ENCODE results near the gene PSIP1. TPM values are rescaled to one million over a fixed set of nuclear protein-coding genes. Genes with fewer than 3 reads are reported as not detected.

The PSIP1 gene
- total and polyA plus RNA-seq, 3 experiments from 2014 or later: 82.2 to 129 (median 86.3) TPM

GRCh38 chr9:15480028-15480427 lies 30.7 kb downstream of the PSIP1 start:
- ChIA-PET CTCF (no interaction called here), POLR2A (no interaction called here)
- H3K27me3 Mint-ChIP-seq: no peaks in the 10 kb centered on the region
- Histone ChIP-seq H3K4me3 (ENCODE audit: low read length) (no peak overlapping the region), H3K27ac (ENCODE audit: low read depth, low read length) (no peak overlapping the region), H3K36me3 (ENCODE audit: insufficient read depth, low read length) (peaks cover 23% of the 10 kb centered on the region), H3K27me3 (ENCODE audit: insufficient read depth, low read length, poor library complexity, severe bottlenecking) (no peaks in the 10 kb centered on the region), H3K4me1 (ENCODE audit: insufficient read depth, low read length) (no peaks in the 10 kb centered on the region), H3K9me3 (ENCODE audit: low read length) (no peaks in the 10 kb centered on the region)
- peaks cover 0 to 60% (median 11%) of the 10 kb centered on the region in 3 donors for H3K36me3 Mint-ChIP-seq
- no peaks in the 10 kb centered on the region for H3K9me3 Mint-ChIP-seq
- DNase-seq: no peak
- H3K4me3 Mint-ChIP-seq: peak overlapping the region in 1 of 7 donors; percentile 11
- H3K4me1 Mint-ChIP-seq: peaks cover 22 to 47% (median 37%) of the 10 kb centered on the region in 3 donors
- H3K27ac Mint-ChIP-seq: peak overlapping the region in 5 of 8 donors; percentile 4 to 82 (median 40)

GRCh38 chr9:15475923-15476536 lies 34.7 kb downstream of the PSIP1 start:
- POLR2A ChIA-PET: no interaction called here

GRCh38 chr9:15469862-15470261 lies 40.9 kb downstream of the PSIP1 start:
- Histone ChIP-seq H3K4me3 (ENCODE audit: low read length) (no peak overlapping the region), H3K9me3 (ENCODE audit: low read length) (no peaks in the 10 kb centered on the region), H3K4me1 (ENCODE audit: insufficient read depth, low read length) (no peaks in the 10 kb centered on the region), H3K36me3 (ENCODE audit: insufficient read depth, low read length) (peaks cover 64% of the 10 kb centered on the region), H3K27ac (ENCODE audit: low read depth, low read length) (no peak overlapping the region), H3K27me3 (ENCODE audit: insufficient read depth, low read length, poor library complexity, severe bottlenecking) (no peaks in the 10 kb centered on the region)
- POLR2A ChIA-PET: no interaction called here
- CTCF ChIA-PET: interaction anchor here (1.0 to 1.4 kb wide), 2 partner anchors 9 to 23 kb away, joined by 3 to 5 read pairs; no protein-coding TSS in a partner anchor
- Mint-ChIP-seq H3K9me3 (no peaks in the 10 kb centered on the region), H3K4me3 (no peak overlapping the region), H3K27ac (peak overlapping the region in 4 of 8 donors; percentile 20 to 78 (median 42)), H3K36me3 (peaks cover 0 to 85% (median 22%) of the 10 kb centered on the region in 3 donors), H3K4me1 (peaks cover 5 to 15% (median 13%) of the 10 kb centered on the region in 3 donors), H3K27me3 (no peaks in the 10 kb centered on the region)
- DNase-seq: no peak

More at GRCh38 chr9:15475923-15476536, 34.7 kb downstream of the PSIP1 start:
- Mint-ChIP-seq H3K4me3 (no peak overlapping the region), H3K27ac (peak overlapping the region in 3 of 8 donors; percentile 9 to 58 (median 26)), H3K36me3 (peaks cover 0 to 66% (median 15%) of the 10 kb centered on the region in 3 donors), H3K27me3 (no peaks in the 10 kb centered on the region), H3K4me1 (peaks cover 10 to 36% (median 26%) of the 10 kb centered on the region in 3 donors), H3K9me3 (no peaks in the 10 kb centered on the region)
- Histone ChIP-seq H3K27me3 (ENCODE audit: insufficient read depth, low read length, poor library complexity, severe bottlenecking) (no peaks in the 10 kb centered on the region), H3K9me3 (ENCODE audit: low read length) (no peaks in the 10 kb centered on the region), H3K4me3 (ENCODE audit: low read length) (no peak overlapping the region), H3K36me3 (ENCODE audit: insufficient read depth, low read length) (peaks cover 40% of the 10 kb centered on the region), H3K4me1 (ENCODE audit: insufficient read depth, low read length) (no peaks in the 10 kb centered on the region), H3K27ac (ENCODE audit: low read depth, low read length) (no peak overlapping the region)
- CTCF ChIA-PET: no interaction called here
- DNase-seq: no peak

- ChIA-PET POLR2A (no interaction called here), CTCF (interaction anchor here (1.0 to 1.4 kb wide), 2 partner anchors 9 to 22 kb away, joined by 3 to 5 read pairs; no protein-coding TSS in a partner anchor)
- no peaks in the 10 kb centered on the region for H3K9me3 Mint-ChIP-seq
- Histone ChIP-seq H3K9me3 (ENCODE audit: low read length) (no peaks in the 10 kb centered on the region), H3K4me3 (ENCODE audit: low read length) (no peak overlapping the region), H3K27me3 (ENCODE audit: insufficient read depth, low read length, poor library complexity, severe bottlenecking) (no peaks in the 10 kb centered on the region), H3K36me3 (ENCODE audit: insufficient read depth, low read length) (peaks cover 64% of the 10 kb centered on the region), H3K4me1 (ENCODE audit: insufficient read depth, low read length) (no peaks in the 10 kb centered on the region), H3K27ac (ENCODE audit: low read depth, low read length) (no peak overlapping the region)
- H3K4me1 Mint-ChIP-seq: peaks cover 5 to 15% (median 13%) of the 10 kb centered on the region in 3 donors
- no peak for DNase-seq
- H3K36me3 Mint-ChIP-seq: peaks cover 0 to 86% (median 22%) of the 10 kb centered on the region in 3 donors
- H3K27ac Mint-ChIP-seq: peak overlapping the region in 2 of 8 donors; percentile 20 to 68
- H3K27me3 Mint-ChIP-seq: no peaks in the 10 kb centered on the region
- no peak overlapping the region for H3K4me3 Mint-ChIP-seq
These were observed 41.4 kb downstream of the PSIP1 start for GRCh38 chr9:15469406-15469805.

- Mint-ChIP-seq H3K4me3 (no peak overlapping the region), H3K9me3 (no peaks in the 10 kb centered on the region), H3K36me3 (peaks cover 0 to 86% (median 19%) of the 10 kb centered on the region in 3 donors), H3K27ac (peak overlapping the region in 1 of 8 donors; percentile 46), H3K4me1 (peaks cover 3 to 9% (median 6%) of the 10 kb centered on the region in 3 donors), H3K27me3 (no peaks in the 10 kb centered on the region)
- CTCF ChIA-PET: interaction anchor here (1.4 kb wide), 1 partner anchor 21 kb away, joined by 3 read pairs; no protein-coding TSS in a partner anchor
- POLR2A ChIA-PET: no interaction called here
- no peaks in the 10 kb centered on the region for H3K4me1 ChIP-seq (ENCODE audit: insufficient read depth, low read length)
- H3K9me3 ChIP-seq (ENCODE audit: low read length): no peaks in the 10 kb centered on the region
- H3K27ac ChIP-seq (ENCODE audit: low read depth, low read length): no peak overlapping the region
- no peak for DNase-seq
- peaks cover 60% of the 10 kb centered on the region for H3K36me3 ChIP-seq (ENCODE audit: insufficient read depth, low read length)
- H3K27me3 ChIP-seq (ENCODE audit: insufficient read depth, low read length, poor library complexity, severe bottlenecking): no peaks in the 10 kb centered on the region
- H3K4me3 ChIP-seq (ENCODE audit: low read length): no peak overlapping the region
These were observed 42.6 kb downstream of the PSIP1 start for GRCh38 chr9:15468145-15468544.

- ChIA-PET CTCF (no interaction called here), POLR2A (no interaction called here)
- H3K4me3 Mint-ChIP-seq: no peak overlapping the region
- Histone ChIP-seq H3K27me3 (ENCODE audit: insufficient read depth, low read length, poor library complexity, severe bottlenecking) (no peaks in the 10 kb centered on the region), H3K4me3 (ENCODE audit: low read length) (no peak overlapping the region), H3K27ac (ENCODE audit: low read depth, low read length) (no peak overlapping the region), H3K9me3 (ENCODE audit: low read length) (no peaks in the 10 kb centered on the region), H3K36me3 (ENCODE audit: insufficient read depth, low read length) (peaks cover 21% of the 10 kb centered on the region), H3K4me1 (ENCODE audit: insufficient read depth, low read length) (no peaks in the 10 kb centered on the region)
- no peak for DNase-seq
- no peak overlapping the region for H3K27ac Mint-ChIP-seq
- H3K27me3 Mint-ChIP-seq: no peaks in the 10 kb centered on the region
- H3K36me3 Mint-ChIP-seq: peaks cover 3 to 82% (median 19%) of the 10 kb centered on the region in 3 donors
- H3K9me3 Mint-ChIP-seq: no peaks in the 10 kb centered on the region
- no peaks in the 10 kb centered on the region for H3K4me1 Mint-ChIP-seq
These were observed 49.2 kb downstream of the PSIP1 start for GRCh38 chr9:15461601-15462000.

- no peaks in the 10 kb centered on the region for H3K27me3 Mint-ChIP-seq
- Histone ChIP-seq H3K27ac (ENCODE audit: low read depth, low read length) (no peak overlapping the region), H3K27me3 (ENCODE audit: insufficient read depth, low read length, poor library complexity, severe bottlenecking) (no peaks in the 10 kb centered on the region), H3K4me3 (ENCODE audit: low read length) (no peak overlapping the region), H3K36me3 (ENCODE audit: insufficient read depth, low read length) (peaks cover 16% of the 10 kb centered on the region), H3K9me3 (ENCODE audit: low read length) (no peaks in the 10 kb centered on the region), H3K4me1 (ENCODE audit: insufficient read depth, low read length) (no peaks in the 10 kb centered on the region)
- CTCF ChIA-PET: interaction anchor here (1.2 kb wide), 1 partner anchor 8 kb away, joined by 5 read pairs; no protein-coding TSS in a partner anchor
- no peaks in the 10 kb centered on the region for H3K9me3 Mint-ChIP-seq
- POLR2A ChIA-PET: no interaction called here
- H3K36me3 Mint-ChIP-seq: peaks cover 3 to 81% (median 19%) of the 10 kb centered on the region in 3 donors
- no peak for DNase-seq
- no peak overlapping the region for H3K4me3 Mint-ChIP-seq
- no peaks in the 10 kb centered on the region for H3K4me1 Mint-ChIP-seq
- no peak overlapping the region for H3K27ac Mint-ChIP-seq
These were observed 49.7 kb downstream of the PSIP1 start for GRCh38 chr9:15461056-15461455.

GRCh38 chr9:15453956-15454355 lies 56.8 kb downstream of the PSIP1 start:
- H3K27ac Mint-ChIP-seq: peak overlapping the region in 3 of 8 donors; percentile 29 to 88 (median 79)
- Histone ChIP-seq H3K4me1 (ENCODE audit: insufficient read depth, low read length) (no peaks in the 10 kb centered on the region), H3K36me3 (ENCODE audit: insufficient read depth, low read length) (peaks cover 23% of the 10 kb centered on the region), H3K27me3 (ENCODE audit: insufficient read depth, low read length, poor library complexity, severe bottlenecking) (no peaks in the 10 kb centered on the region), H3K4me3 (ENCODE audit: low read length) (no peak overlapping the region), H3K9me3 (ENCODE audit: low read length) (no peaks in the 10 kb centered on the region), H3K27ac (ENCODE audit: low read depth, low read length) (no peak overlapping the region)
- CTCF ChIA-PET: no interaction called here
- peaks cover 0 to 70% (median 12%) of the 10 kb centered on the region in 3 donors for H3K36me3 Mint-ChIP-seq
- no peaks in the 10 kb centered on the region for H3K9me3 Mint-ChIP-seq
- no peaks in the 10 kb centered on the region for H3K27me3 Mint-ChIP-seq
- H3K4me3 Mint-ChIP-seq: no peak overlapping the region
- no peak for DNase-seq
- POLR2A ChIA-PET: interaction anchor here (0.6 kb wide), 1 partner anchor 778 kb away, joined by 3 read pairs; no protein-coding TSS in a partner anchor
- H3K4me1 Mint-ChIP-seq: peaks cover 0 to 3% (median 0%) of the 10 kb centered on the region in 3 donors
